Measurements from ENCODE around the gene FOXP1.

- TF ChIP-seq CTCF (conservative IDR thresholded peaks at IDR 0.05; ENCODE audit: low read depth, low read length) (no peak), EZH2 (IDR thresholded peaks at IDR 0.05; ENCODE audit: borderline replicate concordance, low read depth, low read length, poor library complexity, severe bottlenecking) (no peak)
These were observed 510.5 kb downstream of the FOXP1 start for GRCh38 chr3:71072986-71073385.
